ENCODE data around the gene LRRC56. TPM values are rescaled to one million over a fixed set of nuclear protein-coding genes. Genes with fewer than 3 reads are reported as not detected.
A peak's percentile ranks its signal among the peaks of the same experiment; 100 is the strongest.

LRRC56 gene
- total RNA-seq, 1 donor, result 0.43 TPM

DNA sequence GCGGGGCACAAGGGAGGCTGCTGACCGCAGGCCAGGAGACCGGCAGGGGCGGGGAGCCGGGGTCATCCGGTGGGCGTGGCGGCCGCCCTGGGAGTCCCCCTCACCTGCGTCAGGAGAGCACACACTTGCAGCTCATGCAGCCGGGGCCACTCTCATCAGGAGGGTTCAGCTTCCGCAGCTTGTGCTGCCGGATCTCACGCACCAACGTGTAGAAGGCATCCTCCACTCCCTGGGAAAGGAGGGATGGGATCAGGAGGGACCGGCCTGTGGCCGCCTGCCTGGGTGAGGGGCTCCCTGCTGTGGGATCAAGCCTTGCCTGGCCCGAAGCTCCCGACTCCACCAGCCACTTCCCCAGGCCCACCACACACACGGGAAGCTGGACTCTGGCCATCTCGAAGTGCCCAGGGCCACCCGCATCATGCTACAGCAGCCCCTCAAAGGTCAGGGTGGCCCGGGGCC, 4.8 kb upstream of the LRRC56 start:
- DNase-seq (ENCODE audit: low read depth), result no peak
- H3K4me3 ChIP-seq (ENCODE audit: low read depth, low read length), result no peak overlapping the region
- TF ChIP-seq, protein P1, sequence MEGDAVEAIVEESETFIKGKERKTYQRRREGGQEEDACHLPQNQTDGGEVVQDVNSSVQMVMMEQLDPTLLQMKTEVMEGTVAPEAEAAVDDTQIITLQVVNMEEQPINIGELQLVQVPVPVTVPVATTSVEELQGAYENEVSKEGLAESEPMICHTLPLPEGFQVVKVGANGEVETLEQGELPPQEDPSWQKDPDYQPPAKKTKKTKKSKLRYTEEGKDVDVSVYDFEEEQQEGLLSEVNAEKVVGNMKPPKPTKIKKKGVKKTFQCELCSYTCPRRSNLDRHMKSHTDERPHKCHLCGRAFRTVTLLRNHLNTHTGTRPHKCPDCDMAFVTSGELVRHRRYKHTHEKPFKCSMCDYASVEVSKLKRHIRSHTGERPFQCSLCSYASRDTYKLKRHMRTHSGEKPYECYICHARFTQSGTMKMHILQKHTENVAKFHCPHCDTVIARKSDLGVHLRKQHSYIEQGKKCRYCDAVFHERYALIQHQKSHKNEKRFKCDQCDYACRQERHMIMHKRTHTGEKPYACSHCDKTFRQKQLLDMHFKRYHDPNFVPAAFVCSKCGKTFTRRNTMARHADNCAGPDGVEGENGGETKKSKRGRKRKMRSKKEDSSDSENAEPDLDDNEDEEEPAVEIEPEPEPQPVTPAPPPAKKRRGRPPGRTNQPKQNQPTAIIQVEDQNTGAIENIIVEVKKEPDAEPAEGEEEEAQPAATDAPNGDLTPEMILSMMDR (IDR thresholded peaks at IDR 0.05; ENCODE audit: insufficient read depth, low read depth, low read length), result no peak

- H3K4me3 ChIP-seq (ENCODE audit: low read depth, low read length), result no peak overlapping the region
- TF ChIP-seq, protein P1 (IDR thresholded peaks at IDR 0.05; ENCODE audit: insufficient read depth, low read depth, low read length), result no peak
- DNase-seq (ENCODE audit: low read depth), result no peak
Observed at GRCh38 chr11:532986-533585, 4.2 kb upstream of the LRRC56 start.

DNA sequence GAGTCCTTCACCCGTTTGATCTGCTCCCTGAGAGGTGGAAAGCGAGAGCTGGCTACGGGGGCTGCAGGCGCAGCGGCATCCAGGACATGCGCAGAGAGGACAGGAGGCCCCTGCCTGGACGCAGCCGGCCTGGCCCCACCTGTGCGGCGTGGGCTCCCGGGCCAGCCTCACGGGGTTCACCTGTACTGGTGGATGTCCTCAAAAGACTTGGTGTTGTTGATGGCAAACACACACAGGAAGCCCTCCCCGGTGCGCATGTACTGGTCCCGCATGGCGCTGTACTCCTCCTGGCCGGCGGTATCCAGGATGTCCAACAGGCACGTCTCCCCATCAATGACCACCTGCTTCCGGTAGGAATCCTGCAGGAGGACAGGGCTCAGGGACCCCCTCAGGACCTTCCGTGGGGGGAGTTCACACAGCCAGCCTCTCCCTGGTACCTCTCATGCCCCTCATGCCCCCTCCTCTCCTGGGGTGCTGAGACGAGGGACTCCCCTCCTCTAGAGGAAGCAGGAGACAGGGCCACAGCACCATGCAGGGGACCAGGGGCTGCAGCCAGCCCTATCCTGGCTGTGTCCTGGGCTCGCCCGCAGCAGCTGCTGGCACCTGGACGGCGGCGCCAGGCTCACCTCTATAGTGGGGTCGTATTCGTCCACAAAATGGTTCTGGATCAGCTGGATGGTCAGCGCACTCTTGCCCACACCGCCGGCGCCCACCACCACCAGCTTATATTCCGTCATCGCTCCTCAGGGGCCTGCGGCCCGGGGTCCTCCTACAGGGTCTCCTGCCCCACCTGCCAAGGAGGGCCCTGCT, 3.5 kb upstream of the LRRC56 start:
- DNase-seq (ENCODE audit: low read depth), result no peak
- TF ChIP-seq, protein P1 (IDR thresholded peaks at IDR 0.05; ENCODE audit: insufficient read depth, low read depth, low read length), result no peak
- peak overlapping the region; percentile 79 for H3K4me3 ChIP-seq (ENCODE audit: low read depth, low read length)

DNA sequence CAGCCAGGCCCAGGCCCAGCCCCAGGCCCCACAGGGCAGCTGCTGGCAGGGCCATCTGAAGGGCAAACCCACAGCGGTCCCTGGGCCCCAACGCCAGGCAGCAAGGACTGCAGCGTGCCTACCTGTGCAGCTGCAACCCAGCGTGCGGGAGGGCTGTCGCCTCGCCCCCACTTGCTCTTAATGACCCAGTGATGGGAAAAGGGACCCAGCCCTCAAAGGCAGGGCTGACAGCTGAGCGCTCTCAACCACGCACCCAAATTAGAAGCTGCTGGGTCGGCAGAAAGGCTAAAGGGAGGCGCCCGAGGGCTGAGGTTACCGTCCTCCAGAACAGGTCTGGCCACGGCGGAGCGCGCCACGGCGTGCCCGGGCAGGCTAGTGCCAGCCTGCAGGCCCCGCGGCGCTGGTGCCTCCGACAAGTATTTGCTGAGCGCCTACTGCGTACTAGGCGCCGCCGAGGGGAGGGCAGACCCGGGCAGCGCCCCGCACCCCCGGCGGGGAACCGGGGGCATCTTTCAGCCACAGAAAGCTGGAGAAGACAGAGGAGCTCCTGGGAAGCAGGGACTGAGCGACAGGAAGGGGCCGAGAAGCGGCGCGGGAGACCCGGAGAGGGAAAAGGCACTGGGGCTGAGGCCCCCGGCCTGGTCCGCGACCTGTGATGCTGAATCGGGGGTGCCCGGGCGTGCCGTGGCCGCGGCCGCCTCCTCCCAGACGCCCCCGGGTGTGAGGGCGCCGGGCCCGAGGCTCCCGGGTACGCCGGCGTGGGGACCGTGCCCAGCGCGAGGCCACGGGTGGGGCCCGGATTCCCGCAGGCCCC, 2.7 kb upstream of the LRRC56 start:
- peak overlapping the region; percentile 79 for H3K4me3 ChIP-seq (ENCODE audit: low read depth, low read length)
- DNase-seq (ENCODE audit: low read depth), result peak; percentile 17
- TF ChIP-seq, protein P1 (IDR thresholded peaks at IDR 0.05; ENCODE audit: insufficient read depth, low read depth, low read length), result no peak

DNA sequence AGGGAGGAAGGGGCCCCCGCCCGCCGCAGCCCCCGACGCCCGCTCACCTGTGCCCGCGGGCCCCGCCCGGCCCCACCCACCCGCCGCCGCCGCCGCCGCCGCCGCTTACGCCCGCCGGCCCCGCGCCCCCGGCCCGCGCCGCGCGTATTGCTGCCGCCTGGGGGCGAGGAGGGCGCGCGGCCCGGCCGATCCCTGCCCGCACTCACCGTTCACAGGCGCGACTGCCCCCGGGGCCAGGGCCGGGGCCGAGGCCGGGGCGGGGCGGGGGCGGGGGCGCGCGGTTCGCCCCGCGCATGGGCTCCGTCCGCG, 2.2 kb upstream of the LRRC56 start:
- TF ChIP-seq, protein P1 (IDR thresholded peaks at IDR 0.05; ENCODE audit: insufficient read depth, low read depth, low read length), result no peak
- peak overlapping the region; percentile 79 for H3K4me3 ChIP-seq (ENCODE audit: low read depth, low read length)
- no peak for DNase-seq (ENCODE audit: low read depth)

- TF ChIP-seq, protein P1 (IDR thresholded peaks at IDR 0.05; ENCODE audit: insufficient read depth, low read depth, low read length), result no peak
- peak; percentile 95 for DNase-seq (ENCODE audit: low read depth)
- peak within 1 kb of the TSS; percentile 79 for H3K4me3 ChIP-seq (ENCODE audit: low read depth, low read length)
Observed at GRCh38 chr11:535519-536454, 1.5 kb upstream of the LRRC56 start, which contains the start of gene HRAS. Gene HRAS (minus strand): TSS chr11:535576.

All from fibroblast of villous mesenchyme (primary cell).